M059J (cell line): ENCODE results near the gene MAPK6. TPM values are rescaled to one million over a fixed set of nuclear protein-coding genes. Genes with fewer than 3 reads are reported as not detected.
"Not testable (repeated sequence)": the region's sequence is repeated elsewhere in the genome, so short reads cannot be mapped to it uniquely, and the experiment has no call there.

Experiments used
- DNase-seq: peaks from one replicate; pipeline ENCODE4 v3.0.0-alpha.2; 2012; ENCODE audit warnings: low read depth
- total RNA-seq: library from RNA; depleted of rRNA; stranded (reverse); fragments of >200 nt; shearing (Covaris generic); gene quantifications from 2 replicates; pipeline ENCODE4 v1.2.3, GENCODE V29; 2014

The MAPK6 gene
- total RNA-seq, 1 experiment from 2014 or later, result 71.6 TPM

GRCh38 chr15:52042051-52042851 lies 23.2 kb downstream of the MAPK6 start:
- DNase-seq, result no peak

GRCh38 chr15:52045795-52046298 lies 26.8 kb downstream of the MAPK6 start:
- DNase-seq, result not testable (repeated sequence)

- not testable (repeated sequence) for DNase-seq
Observed at GRCh38 chr15:52046552-52046951, 27.5 kb downstream of the MAPK6 start.

GRCh38 chr15:52050416-52050815 lies 31.4 kb downstream of the MAPK6 start:
- peak; percentile 59 for DNase-seq

GRCh38 chr15:52052066-52052935 lies 33.3 kb downstream of the MAPK6 start:
- DNase-seq, result no peak

- DNase-seq, result no peak
Observed at GRCh38 chr15:52054381-52054780, 35.4 kb downstream of the MAPK6 start.

GRCh38 chr15:52054858-52055257 lies 35.8 kb downstream of the MAPK6 start:
- not testable (repeated sequence) for DNase-seq

GRCh38 chr15:52056001-52056400 lies 37.0 kb downstream of the MAPK6 start:
- no peak for DNase-seq

GRCh38 chr15:52056496-52056895 lies 37.5 kb downstream of the MAPK6 start:
- DNase-seq, result no peak

GRCh38 chr15:52057996-52058395 lies 39.0 kb downstream of the MAPK6 start:
- no peak for DNase-seq

- no peak for DNase-seq
Observed at GRCh38 chr15:52060501-52060900, 41.5 kb downstream of the MAPK6 start.

GRCh38 chr15:52066842-52067544 lies 48.0 kb downstream of the MAPK6 start:
- DNase-seq, result no peak

GRCh38 chr15:52067545-52067926 lies 48.5 kb downstream of the MAPK6 start:
- DNase-seq, result no peak

- DNase-seq, result peak; percentile 32
Observed at GRCh38 chr15:52068004-52068615, 49.1 kb downstream of the MAPK6 start.

- DNase-seq, result no peak
Observed at GRCh38 chr15:52069559-52069958, 50.5 kb downstream of the MAPK6 start.

GRCh38 chr15:52071570-52071969 lies 52.6 kb downstream of the MAPK6 start:
- no peak for DNase-seq

GRCh38 chr15:52076889-52077781 lies 58.1 kb downstream of the MAPK6 start:
- DNase-seq, result peak; percentile 83

GRCh38 chr15:52078197-52078875 lies 59.3 kb downstream of the MAPK6 start:
- no peak for DNase-seq

GRCh38 chr15:52078876-52079700 lies 60.1 kb downstream of the MAPK6 start:
- DNase-seq, result peak; percentile 54
